T1000 (cell line): ENCODE measurements around the gene ADGRB3.
"Not testable (repeated sequence)": the region's sequence is repeated elsewhere in the genome, so short reads cannot be mapped to it uniquely, and the experiment has no call there.

ENCODE experiments used
- DNase-seq: peaks from one replicate; lab custom pipeline; 2025; ENCODE audit warnings: mixed read lengths; lab: John Stamatoyannopoulos, UW

The ADGRB3 gene

GRCh38 chr6:69423785-69424184, 788.7 kb downstream of the ADGRB3 start:
- no peak for DNase-seq

- no peak for DNase-seq
Observed at GRCh38 chr6:69424581-69424980, 789.5 kb downstream of the ADGRB3 start.

GRCh38 chr6:69427882-69428281, 792.8 kb downstream of the ADGRB3 start:
- no peak for DNase-seq

- DNase-seq: not testable (repeated sequence)
Observed at GRCh38 chr6:69432168-69432567, 797.1 kb downstream of the ADGRB3 start.

GRCh38 chr6:69433116-69433515, 798.0 kb downstream of the ADGRB3 start:
- not testable (repeated sequence) for DNase-seq

GRCh38 chr6:69438113-69438512, 803.0 kb downstream of the ADGRB3 start:
- no peak for DNase-seq
